Activated CD8-positive, alpha-beta memory T cell treated with anti-CD3 and anti-CD28 coated beads, Interleukin-2, amount 10 ng/mL, durations not matched to agents 7 days and 5 days (primary cell): Measurements from ENCODE around the gene CETP. TPM values are rescaled to one million over a fixed set of nuclear protein-coding genes. Genes with fewer than 3 reads are reported as not detected.

Experiments used
- ATAC-seq: fragments of 150-1000 bp; cut with Tn5 transposase; one replicate; pipeline ENCODE4 v1.10.0; 2021; ENCODE audit warnings: moderate library complexity
- CTCF ChIA-PET: fragments of 350-600 bp; sonication (Branson Sonifier 250); formaldehyde crosslinking; loops from one replicate; lab custom pipeline; 2021; ENCODE audit warnings: antibody characterized with exemption; lab: Charles Lee
- DNase-seq: peaks from one replicate; pipeline ENCODE4 v3.0.0-alpha.2; 2020
- H3K27ac Mint-ChIP-seq: one replicate; pipeline ENCODE4 v1.8.0; 2021; ENCODE audit warnings: mild to moderate bottlenecking, mixed read lengths
- H3K27me3 Mint-ChIP-seq: one replicate; pipeline ENCODE4 v1.8.0; 2021; ENCODE audit warnings: mixed read lengths
- H3K36me3 Mint-ChIP-seq: one replicate; pipeline ENCODE4 v1.8.0; 2021; ENCODE audit warnings: mild to moderate bottlenecking, mixed read lengths
- H3K4me1 Mint-ChIP-seq: one replicate; pipeline ENCODE4 v1.8.0; 2021; ENCODE audit warnings: mixed read lengths
- H3K4me3 Mint-ChIP-seq: one replicate; pipeline ENCODE4 v1.8.0; 2021; ENCODE audit warnings: mild to moderate bottlenecking, moderate library complexity, mixed read lengths
- H3K9me3 Mint-ChIP-seq: one replicate; pipeline ENCODE4 v1.8.0; 2022; ENCODE audit warnings: low read depth, mixed read lengths
- total RNA-seq, 2 experiments: library from RNA; stranded (reverse); gene quantifications; one replicate each; pipeline ENCODE4 v1.2.3, GENCODE V29; 2021

Gene CETP
- total RNA-seq, 2 experiments from 2014 or later = not detected

GRCh38 chr16:56939801-56940200 is 21.9 kb upstream of the CETP start:
- H3K36me3 Mint-ChIP-seq = peaks cover 88% of the 10 kb centered on the region
- H3K4me1 Mint-ChIP-seq = peaks cover 92% of the 10 kb centered on the region
- CTCF ChIA-PET = interaction anchor here (0.8 to 1.2 kb wide), 3 partner anchors 72 to 150 kb away, joined by 3 to 4 read pairs (median 3); no protein-coding TSS in a partner anchor
- no peaks in the 10 kb centered on the region for H3K9me3 Mint-ChIP-seq
- DNase-seq (no peak), ATAC-seq (no peak)
- no peaks in the 10 kb centered on the region for H3K27me3 Mint-ChIP-seq
- H3K4me3 Mint-ChIP-seq = peak overlapping the region; percentile 69
- peak overlapping the region; percentile 93 for H3K27ac Mint-ChIP-seq

GRCh38 chr16:56941092-56941491 is 20.7 kb upstream of the CETP start:
- H3K4me1 Mint-ChIP-seq = peaks cover 87% of the 10 kb centered on the region
- no peaks in the 10 kb centered on the region for H3K9me3 Mint-ChIP-seq
- no peak for ATAC-seq
- peaks cover 81% of the 10 kb centered on the region for H3K36me3 Mint-ChIP-seq
- peak overlapping the region; percentile 32 for H3K27ac Mint-ChIP-seq
- CTCF ChIA-PET = interaction anchor here (1.1 to 7.4 kb wide), 4 partner anchors 10 to 84 kb away, joined by 3 to 36 read pairs (median 10); no protein-coding TSS in a partner anchor
- DNase-seq = no peak
- no peaks in the 10 kb centered on the region for H3K27me3 Mint-ChIP-seq
- H3K4me3 Mint-ChIP-seq = no peak overlapping the region

- no peaks in the 10 kb centered on the region for H3K9me3 Mint-ChIP-seq
- CTCF ChIA-PET = interaction anchor here (1.0 to 7.4 kb wide), 5 partner anchors 9 to 75 kb away, joined by 3 to 36 read pairs (median 5); no protein-coding TSS in a partner anchor
- no peaks in the 10 kb centered on the region for H3K27me3 Mint-ChIP-seq
- no peak overlapping the region for H3K27ac Mint-ChIP-seq
- H3K36me3 Mint-ChIP-seq = peaks cover 78% of the 10 kb centered on the region
- ATAC-seq (no peak), DNase-seq (no peak)
- peaks cover 83% of the 10 kb centered on the region for H3K4me1 Mint-ChIP-seq
- H3K4me3 Mint-ChIP-seq = no peak overlapping the region
Observed at GRCh38 chr16:56941856-56942331, 19.9 kb upstream of the CETP start.

- Mint-ChIP-seq H3K27ac (peak overlapping the region; percentile 60), H3K27me3 (no peaks in the 10 kb centered on the region), H3K9me3 (no peaks in the 10 kb centered on the region), H3K36me3 (peaks cover 65% of the 10 kb centered on the region), H3K4me3 (no peak overlapping the region), H3K4me1 (peaks cover 65% of the 10 kb centered on the region)
- DNase-seq (no peak), ATAC-seq (no peak)
- CTCF ChIA-PET = interaction anchor here (0.5 to 7.4 kb wide), 5 partner anchors 22 to 149 kb away, joined by 3 to 36 read pairs (median 5); partner anchors contain the start of gene CPNE2
Observed at GRCh38 chr16:56943761-56944375, 17.9 kb upstream of the CETP start.

- H3K4me1 Mint-ChIP-seq = peaks cover 57% of the 10 kb centered on the region
- ATAC-seq (peak; percentile 68), DNase-seq (no peak)
- H3K9me3 Mint-ChIP-seq = no peaks in the 10 kb centered on the region
- H3K36me3 Mint-ChIP-seq = peaks cover 51% of the 10 kb centered on the region
- no peaks in the 10 kb centered on the region for H3K27me3 Mint-ChIP-seq
- no peak overlapping the region for H3K4me3 Mint-ChIP-seq
- CTCF ChIA-PET = interaction anchor here (0.9 to 7.4 kb wide), 3 partner anchors 20 to 85 kb away, joined by 3 to 36 read pairs (median 13); no protein-coding TSS in a partner anchor
- H3K27ac Mint-ChIP-seq = peak overlapping the region; percentile 60
Observed at GRCh38 chr16:56944954-56945839, 16.6 kb upstream of the CETP start.

- DNase-seq (no peak), ATAC-seq (no peak)
- Mint-ChIP-seq H3K4me1 (peaks cover 59% of the 10 kb centered on the region), H3K9me3 (no peaks in the 10 kb centered on the region), H3K4me3 (no peak overlapping the region), H3K27ac (no peak overlapping the region), H3K27me3 (no peaks in the 10 kb centered on the region), H3K36me3 (peaks cover 44% of the 10 kb centered on the region)
- CTCF ChIA-PET = interaction anchor here (0.9 to 7.4 kb wide), 3 partner anchors 20 to 86 kb away, joined by 3 to 36 read pairs (median 13); no protein-coding TSS in a partner anchor
Observed at GRCh38 chr16:56945847-56946527, 15.8 kb upstream of the CETP start.

- DNase-seq = no peak
- Mint-ChIP-seq H3K4me1 (peaks cover 58% of the 10 kb centered on the region), H3K27me3 (no peaks in the 10 kb centered on the region), H3K9me3 (no peaks in the 10 kb centered on the region), H3K27ac (no peak overlapping the region), H3K36me3 (peaks cover 37% of the 10 kb centered on the region), H3K4me3 (no peak overlapping the region)
- CTCF ChIA-PET = interaction anchor here (1.0 to 7.4 kb wide), 6 partner anchors 19 to 154 kb away, joined by 3 to 36 read pairs (median 3); no protein-coding TSS in a partner anchor
- no peak for ATAC-seq
Observed at GRCh38 chr16:56946767-56947603, 14.8 kb upstream of the CETP start.

GRCh38 chr16:56947604-56947995 is 14.2 kb upstream of the CETP start:
- H3K27me3 Mint-ChIP-seq = no peaks in the 10 kb centered on the region
- DNase-seq (no peak), ATAC-seq (no peak)
- peaks cover 52% of the 10 kb centered on the region for H3K4me1 Mint-ChIP-seq
- H3K4me3 Mint-ChIP-seq = no peak overlapping the region
- H3K27ac Mint-ChIP-seq = peak overlapping the region; percentile 6
- CTCF ChIA-PET = interaction anchor here (1.0 to 7.4 kb wide), 5 partner anchors 18 to 154 kb away, joined by 3 to 36 read pairs (median 3); no protein-coding TSS in a partner anchor
- H3K36me3 Mint-ChIP-seq = peaks cover 33% of the 10 kb centered on the region
- no peaks in the 10 kb centered on the region for H3K9me3 Mint-ChIP-seq

- no peak overlapping the region for H3K27ac Mint-ChIP-seq
Observed at GRCh38 chr16:56948234-56948633, 13.5 kb upstream of the CETP start.

GRCh38 chr16:56950051-56950450 is 11.7 kb upstream of the CETP start:
- H3K36me3 Mint-ChIP-seq = peaks cover 9% of the 10 kb centered on the region
- no peaks in the 10 kb centered on the region for H3K27me3 Mint-ChIP-seq
- peak overlapping the region; percentile 21 for H3K27ac Mint-ChIP-seq
- DNase-seq (no peak), ATAC-seq (no peak)
- no peaks in the 10 kb centered on the region for H3K9me3 Mint-ChIP-seq
- CTCF ChIA-PET = interaction anchor here (0.9 to 6.9 kb wide), 12 partner anchors 9 to 248 kb away, joined by 3 to 82 read pairs (median 4); partner anchors contain the start of genes HERPUD1 and SLC12A3
- H3K4me3 Mint-ChIP-seq = no peak overlapping the region
- H3K4me1 Mint-ChIP-seq = peaks cover 28% of the 10 kb centered on the region

More at GRCh38 chr16:56948234-56948633, 13.5 kb upstream of the CETP start:
- Mint-ChIP-seq H3K36me3 (peaks cover 27% of the 10 kb centered on the region), H3K4me3 (no peak overlapping the region), H3K4me1 (peaks cover 45% of the 10 kb centered on the region), H3K27me3 (no peaks in the 10 kb centered on the region), H3K9me3 (no peaks in the 10 kb centered on the region)
- ATAC-seq (no peak), DNase-seq (no peak)
- CTCF ChIA-PET = interaction anchor here (1.1 to 1.5 kb wide), 2 partner anchors 94 to 155 kb away, joined by 3 read pairs; no protein-coding TSS in a partner anchor

- DNase-seq (no peak), ATAC-seq (no peak)
- no peak overlapping the region for H3K4me3 Mint-ChIP-seq
- H3K9me3 Mint-ChIP-seq = no peaks in the 10 kb centered on the region
- peaks cover 24% of the 10 kb centered on the region for H3K4me1 Mint-ChIP-seq
- CTCF ChIA-PET = interaction anchor here (0.8 to 6.9 kb wide), 18 partner anchors 9 to 248 kb away, joined by 3 to 82 read pairs (median 4); partner anchors contain the start of genes HERPUD1 and SLC12A3
- H3K36me3 Mint-ChIP-seq = peaks cover 8% of the 10 kb centered on the region
- peaks cover 3% of the 10 kb centered on the region for H3K27me3 Mint-ChIP-seq
- H3K27ac Mint-ChIP-seq = peak overlapping the region; percentile 51
Observed at GRCh38 chr16:56950455-56950854, 11.3 kb upstream of the CETP start.
